OCI-LY1 (cell line): ENCODE measurements around the gene GPR65.

Experiments
- H2AFZ ChIP-seq: fragments of 200-600 bp; sonication (generic), shearing (Covaris generic); 2 replicates; pipeline ENCODE4 v1.6.0; 2014; ENCODE audit warnings: antibody characterized with exemption, mild to moderate bottlenecking, low read length
- H3F3A ChIP-seq: fragments of 200-600 bp; sonication (generic), shearing (Covaris generic); 2 replicates; pipeline ENCODE4 v1.6.0; 2014; ENCODE audit warnings: mild to moderate bottlenecking, antibody characterized with exemption, low read length, moderate library complexity; ENCODE audit not compliant: insufficient read depth
- H3K27ac ChIP-seq: fragments of 200-600 bp; sonication (generic); 2 replicates; pipeline ENCODE4 v1.5.1; 2014; ENCODE audit warnings: low read length, mixed run types, mild to moderate bottlenecking, low read depth; ENCODE audit not compliant: poor library complexity, severe bottlenecking
- H3K27me3 ChIP-seq: fragments of 200-600 bp; sonication (generic); 2 replicates; pipeline ENCODE4 v1.6.0; 2014; ENCODE audit warnings: antibody characterized with exemption, mild to moderate bottlenecking, low read length, moderate library complexity; ENCODE audit not compliant: insufficient read depth
- H3K36me3 ChIP-seq: fragments of 200-600 bp; sonication (generic); 2 replicates; pipeline ENCODE4 v1.6.1; 2014; ENCODE audit warnings: mild to moderate bottlenecking, antibody characterized with exemption, low read length, moderate library complexity, mixed read lengths; ENCODE audit not compliant: insufficient read depth
- H3K4me1 ChIP-seq: fragments of 200-600 bp; sonication (generic); 2 replicates; pipeline ENCODE4 v1.5.1; 2014; ENCODE audit warnings: mild to moderate bottlenecking, low read length, moderate library complexity; ENCODE audit not compliant: insufficient read depth, severe bottlenecking
- H3K4me2 ChIP-seq: fragments of 200-600 bp; sonication (generic), shearing (Covaris generic); 2 replicates; pipeline ENCODE4 v1.6.1; 2014; ENCODE audit warnings: low read length
- H3K4me3 ChIP-seq: fragments of 200-600 bp; sonication (generic); 2 replicates; pipeline ENCODE4 v1.5.1; 2014; ENCODE audit warnings: low read length, low read depth, mild to moderate bottlenecking, mixed read lengths; ENCODE audit not compliant: poor library complexity, severe bottlenecking
- H3K79me2 ChIP-seq: fragments of 200-600 bp; shearing (Covaris generic); 2 replicates; pipeline ENCODE4 v1.6.1; 2016; ENCODE audit warnings: mixed run types, low read length, mixed read lengths; ENCODE audit not compliant: insufficient read depth
- H3K9ac ChIP-seq: fragments of 200-600 bp; sonication (generic), shearing (Covaris generic); 2 replicates; pipeline ENCODE4 v1.6.1; 2014; ENCODE audit warnings: mild to moderate bottlenecking, low read length, mixed read lengths
- H3K9me2 ChIP-seq: fragments of 200-600 bp; sonication (generic), shearing (Covaris generic); 2 replicates; pipeline ENCODE4 v1.6.1; 2014; ENCODE audit warnings: low read depth, mild to moderate bottlenecking, low read length, mixed read lengths
- H3K9me3 ChIP-seq: fragments of 200-600 bp; shearing (Covaris generic); 2 replicates; pipeline ENCODE4 v1.6.1; 2014; ENCODE audit warnings: low read length, mixed read lengths
- H4K20me1 ChIP-seq: fragments of 200-600 bp; sonication (generic), shearing (Covaris generic); 2 replicates; pipeline ENCODE4 v1.6.0; 2016; ENCODE audit warnings: mild to moderate bottlenecking, low read length; ENCODE audit not compliant: insufficient read depth
- CTCF ChIP-seq: fragments of 200-600 bp; sonication (generic), shearing (Covaris generic); IDR thresholded peaks from 2 replicates; pipeline ENCODE4 v1.5.1; 2017; ENCODE audit warnings: mild to moderate bottlenecking, antibody characterized with exemption, low read length, moderate library complexity, mixed read lengths
- EZH2 ChIP-seq: fragments of 200-600 bp; sonication (generic), shearing (Covaris generic); IDR thresholded peaks from 2 replicates; pipeline ENCODE4 v1.8.0; 2017; ENCODE audit warnings: borderline replicate concordance, mixed run types, mild to moderate bottlenecking, antibody characterized with exemption, low read length, moderate library complexity, mixed read lengths

The GPR65 gene

DNA sequence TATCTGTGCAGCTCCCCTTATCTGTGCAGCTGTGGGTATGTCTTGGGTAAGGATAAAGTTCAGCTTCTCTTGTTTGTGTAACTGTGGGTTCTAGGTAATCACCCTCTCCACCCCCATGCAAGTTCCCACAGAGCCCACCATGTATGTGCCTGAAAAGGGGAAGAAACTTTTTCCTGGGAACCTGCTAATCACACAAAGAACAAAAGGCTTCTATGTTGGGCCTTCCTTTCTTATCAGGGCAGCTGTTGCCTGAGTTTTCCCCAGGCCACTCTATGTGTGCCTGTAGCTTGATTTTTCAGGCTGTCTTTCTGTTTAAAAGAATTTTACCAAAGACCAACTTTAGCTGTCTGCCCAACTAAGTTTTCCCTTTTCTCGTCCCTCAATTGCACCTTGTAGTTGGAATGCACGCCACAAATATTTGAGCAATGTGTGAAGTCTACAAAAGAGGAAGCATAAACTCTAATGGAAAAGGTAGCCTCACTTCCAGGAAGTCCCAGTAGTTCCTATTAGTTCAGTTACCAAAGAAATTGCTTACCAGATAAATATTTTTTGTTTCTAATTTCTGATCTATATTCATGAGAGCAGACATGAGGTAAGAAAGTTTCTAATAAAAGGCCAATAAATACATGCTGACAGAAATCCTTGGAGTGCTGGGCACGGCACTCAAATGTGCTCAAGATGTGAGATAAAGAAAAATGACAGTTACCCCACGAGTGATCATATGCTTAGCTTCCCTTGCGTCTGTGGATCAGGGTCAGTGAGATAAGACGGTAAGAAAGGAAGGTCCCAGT is 9.2 kb upstream of the GPR65 start:
- Histone ChIP-seq H3K4me1 (peaks cover 25% of the 10 kb centered on the region), H3K27ac (no peak overlapping the region), H3K79me2 (no peaks in the 10 kb centered on the region), H2AFZ (peak overlapping the region; percentile 23; the same call in 1 of the 2 replicates), H3K4me3 (no peak overlapping the region), H3K4me2 (no peak overlapping the region), H3K36me3 (no peaks in the 10 kb centered on the region), H3K9me3 (no peaks in the 10 kb centered on the region), H4K20me1 (no peaks in the 10 kb centered on the region), H3K9ac (no peak overlapping the region), H3F3A (no peaks in the 10 kb centered on the region), H3K9me2 (no peaks in the 10 kb centered on the region), H3K27me3 (no peaks in the 10 kb centered on the region)
- TF ChIP-seq EZH2 (no peak), CTCF (no peak)

GRCh38 chr14:87996291-87996592 is 8.7 kb upstream of the GPR65 start:
- Histone ChIP-seq H2AFZ (no peak overlapping the region), H3F3A (no peaks in the 10 kb centered on the region), H3K4me3 (no peak overlapping the region), H3K9me3 (no peaks in the 10 kb centered on the region), H3K4me2 (no peak overlapping the region), H3K9me2 (no peaks in the 10 kb centered on the region), H3K27me3 (no peaks in the 10 kb centered on the region), H3K9ac (no peak overlapping the region), H3K4me1 (peaks cover 25% of the 10 kb centered on the region), H3K36me3 (no peaks in the 10 kb centered on the region), H4K20me1 (no peaks in the 10 kb centered on the region), H3K27ac (no peak overlapping the region), H3K79me2 (no peaks in the 10 kb centered on the region)
- TF ChIP-seq EZH2 (no peak), CTCF (no peak)

GRCh38 chr14:87998482-87998881 is 6.5 kb upstream of the GPR65 start:
- Histone ChIP-seq H3K4me1 (peaks cover 19% of the 10 kb centered on the region), H3K27ac (no peak overlapping the region), H3F3A (no peaks in the 10 kb centered on the region), H3K4me3 (no peak overlapping the region), H3K27me3 (no peaks in the 10 kb centered on the region), H4K20me1 (no peaks in the 10 kb centered on the region), H3K9me2 (no peaks in the 10 kb centered on the region), H3K79me2 (no peaks in the 10 kb centered on the region), H2AFZ (no peak overlapping the region), H3K9ac (no peak overlapping the region), H3K36me3 (no peaks in the 10 kb centered on the region), H3K9me3 (no peaks in the 10 kb centered on the region), H3K4me2 (no peak overlapping the region)
- no peak for TF ChIP-seq CTCF
- TF ChIP-seq EZH2 = no peak
